Measurements from ENCODE around the gene PI4K2A. TPM values are rescaled to one million over a fixed set of nuclear protein-coding genes. Genes with fewer than 3 reads are reported as not detected.
"Not testable (repeated sequence)": the region's sequence is repeated elsewhere in the genome, so short reads cannot be mapped to it uniquely, and the experiment has no call there.

PI4K2A gene
- polyA plus RNA-seq, 4 donors = 17.3 to 19.7 (median 19.4) TPM

GRCh38 chr10:97631098-97631497 is 9.4 kb upstream of the PI4K2A start:
- DNase-seq (ENCODE audit: low read depth in 4 of 4, low spot score in 3 of 4) = no peak

GRCh38 chr10:97632949-97633884 is 7.3 kb upstream of the PI4K2A start, which contains the start of gene MORN4:
Gene MORN4 (minus strand): TSS chr10:97633500. CDS start chr10:97619653, 13,847 bp downstream.
- DNase-seq (ENCODE audit: low read depth in 4 of 4, low spot score in 3 of 4) = peak; percentile 84 to 89 (median 88)

GRCh38 chr10:97633921-97634320 is 6.5 kb upstream of the PI4K2A start:
- no peak for DNase-seq (ENCODE audit: low read depth in 4 of 4, low spot score in 3 of 4)

GRCh38 chr10:97635577-97635976 is 4.9 kb upstream of the PI4K2A start:
- no peak for DNase-seq (ENCODE audit: low read depth in 4 of 4, low spot score in 3 of 4)

- not testable (repeated sequence) for DNase-seq (ENCODE audit: low read depth in 4 of 4, low spot score in 3 of 4)
Measured at GRCh38 chr10:97639090-97639489, 1.4 kb upstream of the PI4K2A start.

GRCh38 chr10:97640868-97641811 is 669 bp downstream of the PI4K2A start:
- DNase-seq (ENCODE audit: low read depth in 4 of 4, low spot score in 3 of 4) = peak in 2 of 4 donors; percentile 12 to 17

- DNase-seq (ENCODE audit: low read depth in 4 of 4, low spot score in 3 of 4) = not testable (repeated sequence)
Measured at GRCh38 chr10:97642471-97643159, 2.1 kb downstream of the PI4K2A start.

GRCh38 chr10:97643441-97643985 is 3.0 kb downstream of the PI4K2A start:
- DNase-seq (ENCODE audit: low read depth in 4 of 4, low spot score in 3 of 4) = no peak

GRCh38 chr10:97644936-97645335 is 4.5 kb downstream of the PI4K2A start:
- DNase-seq (ENCODE audit: low read depth in 4 of 4, low spot score in 3 of 4) = no peak

- no peak for DNase-seq (ENCODE audit: low read depth in 4 of 4, low spot score in 3 of 4)
Measured at GRCh38 chr10:97647556-97647955, 7.1 kb downstream of the PI4K2A start.

GRCh38 chr10:97648562-97649404 is 8.3 kb downstream of the PI4K2A start:
- no peak for DNase-seq (ENCODE audit: low read depth in 4 of 4, low spot score in 3 of 4)

GRCh38 chr10:97649405-97649750 is 8.9 kb downstream of the PI4K2A start:
- DNase-seq (ENCODE audit: low read depth in 4 of 4, low spot score in 3 of 4) = not testable (repeated sequence)

- no peak for DNase-seq (ENCODE audit: low read depth in 4 of 4, low spot score in 3 of 4)
Measured at GRCh38 chr10:97650726-97651125, 10.3 kb downstream of the PI4K2A start.

- no peak for DNase-seq (ENCODE audit: low read depth in 4 of 4, low spot score in 3 of 4)
Measured at GRCh38 chr10:97651773-97652172, 11.3 kb downstream of the PI4K2A start.

- DNase-seq (ENCODE audit: low read depth in 4 of 4, low spot score in 3 of 4) = no peak
Measured at GRCh38 chr10:97656777-97657176, 16.3 kb downstream of the PI4K2A start.

- DNase-seq (ENCODE audit: low read depth in 4 of 4, low spot score in 3 of 4) = no peak
Measured at GRCh38 chr10:97659589-97659988, 19.1 kb downstream of the PI4K2A start.

GRCh38 chr10:97664282-97664850 is 23.9 kb downstream of the PI4K2A start:
- no peak for DNase-seq (ENCODE audit: low read depth in 4 of 4, low spot score in 3 of 4)

GRCh38 chr10:97666992-97667391 is 26.5 kb downstream of the PI4K2A start:
- DNase-seq (ENCODE audit: low read depth in 4 of 4, low spot score in 3 of 4) = no peak

- DNase-seq (ENCODE audit: low read depth in 4 of 4, low spot score in 3 of 4) = no peak
Measured at GRCh38 chr10:97667463-97667862, 27.0 kb downstream of the PI4K2A start.
